Kasumi-1 (cell line): ENCODE results near the gene GATA3.

Experiments used
- DNase-seq, 2 experiments: peaks; one replicate each; lab custom pipeline; 2025; lab: John Stamatoyannopoulos, UW

Gene GATA3

DNA sequence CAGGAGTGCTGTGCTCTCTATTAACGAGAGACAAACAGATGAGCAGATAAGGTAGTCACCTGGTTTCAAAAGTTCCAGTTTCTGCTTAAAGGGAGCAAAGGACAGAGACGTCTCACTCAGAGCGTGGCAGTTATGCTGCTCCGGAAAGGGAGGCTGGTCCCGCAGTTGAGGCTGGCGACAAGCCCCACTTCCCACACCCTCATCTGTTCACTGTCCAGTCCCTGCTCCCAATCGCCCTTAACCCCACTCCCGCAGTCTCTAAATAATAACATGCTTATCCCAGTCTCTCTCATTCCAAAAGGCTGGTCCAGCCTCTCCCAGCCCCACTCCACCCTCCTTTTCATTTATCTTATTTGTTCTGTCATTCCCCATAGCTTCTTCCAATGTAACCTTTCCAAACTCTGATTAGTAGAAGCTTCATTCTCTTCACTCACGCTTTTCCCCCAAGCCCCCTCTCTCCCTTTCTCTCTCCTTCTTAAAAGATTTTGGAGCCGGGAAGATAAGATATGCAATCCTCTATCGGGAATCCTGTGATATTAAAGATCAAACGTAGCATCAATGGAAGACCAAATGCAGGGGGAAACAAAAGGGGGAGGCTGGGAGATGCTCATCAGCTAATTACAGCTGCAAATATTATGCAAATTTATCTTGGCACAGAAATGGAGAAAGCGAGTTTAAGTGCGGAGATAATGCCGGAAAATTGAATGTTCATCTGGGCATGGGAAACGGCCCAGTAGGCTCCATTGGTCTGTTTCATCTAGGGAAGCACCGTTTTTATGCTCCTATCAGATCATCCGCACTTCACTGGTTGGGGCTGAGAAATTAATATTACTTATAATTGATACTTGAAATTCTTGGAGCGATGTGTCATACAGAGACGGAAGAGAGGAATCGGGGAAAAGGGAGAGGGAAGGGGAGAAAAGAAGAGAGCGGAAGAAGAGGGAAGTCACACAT is 16.3 kb upstream of the GATA3 start:
- DNase-seq: no peak

DNA sequence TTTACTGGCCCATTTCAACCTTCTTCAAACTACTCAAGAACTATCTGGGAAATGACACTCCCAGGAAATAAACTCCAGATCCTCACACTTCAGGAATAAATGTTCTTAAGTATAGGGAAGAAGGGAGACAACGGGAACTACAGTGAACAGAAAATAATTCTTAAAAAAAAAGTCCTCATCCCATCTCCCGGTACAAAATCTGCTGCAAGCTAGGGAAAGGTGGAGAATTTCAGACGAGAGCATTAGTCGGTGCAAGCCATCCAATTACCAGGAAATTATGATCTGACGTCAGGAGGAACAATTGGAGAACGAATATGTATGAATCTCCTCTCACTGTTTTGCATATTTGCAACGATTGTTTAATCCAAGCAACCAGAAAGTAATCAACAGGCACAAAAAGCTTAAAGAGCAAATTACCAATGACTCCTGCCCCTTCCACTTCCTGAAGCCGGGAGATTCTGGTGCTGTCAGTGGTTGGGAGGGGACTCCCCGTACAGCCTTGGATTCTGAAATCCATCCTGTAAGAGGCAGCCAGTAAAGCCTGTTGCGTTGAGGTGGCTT is 15.1 kb upstream of the GATA3 start:
- DNase-seq: no peak

DNA sequence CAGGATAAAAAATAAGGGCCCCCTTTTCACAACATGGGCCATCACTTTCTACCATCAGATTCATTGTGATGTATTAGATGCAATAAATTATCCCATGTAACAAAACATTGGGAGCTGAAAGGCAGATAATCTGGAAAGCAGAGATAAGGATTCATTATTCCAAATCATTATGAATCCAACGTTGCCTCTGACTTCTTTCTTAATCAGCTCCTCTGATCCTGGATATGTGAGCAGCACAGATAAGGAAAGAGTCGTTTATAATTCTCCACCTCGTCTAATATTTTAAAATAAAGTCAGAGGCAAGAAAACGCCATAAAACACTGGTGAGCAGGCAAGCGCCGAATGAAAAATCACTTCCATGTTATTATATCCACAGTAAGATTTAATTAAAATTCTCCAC is 13.8 kb upstream of the GATA3 start:
- DNase-seq: no peak

DNA sequence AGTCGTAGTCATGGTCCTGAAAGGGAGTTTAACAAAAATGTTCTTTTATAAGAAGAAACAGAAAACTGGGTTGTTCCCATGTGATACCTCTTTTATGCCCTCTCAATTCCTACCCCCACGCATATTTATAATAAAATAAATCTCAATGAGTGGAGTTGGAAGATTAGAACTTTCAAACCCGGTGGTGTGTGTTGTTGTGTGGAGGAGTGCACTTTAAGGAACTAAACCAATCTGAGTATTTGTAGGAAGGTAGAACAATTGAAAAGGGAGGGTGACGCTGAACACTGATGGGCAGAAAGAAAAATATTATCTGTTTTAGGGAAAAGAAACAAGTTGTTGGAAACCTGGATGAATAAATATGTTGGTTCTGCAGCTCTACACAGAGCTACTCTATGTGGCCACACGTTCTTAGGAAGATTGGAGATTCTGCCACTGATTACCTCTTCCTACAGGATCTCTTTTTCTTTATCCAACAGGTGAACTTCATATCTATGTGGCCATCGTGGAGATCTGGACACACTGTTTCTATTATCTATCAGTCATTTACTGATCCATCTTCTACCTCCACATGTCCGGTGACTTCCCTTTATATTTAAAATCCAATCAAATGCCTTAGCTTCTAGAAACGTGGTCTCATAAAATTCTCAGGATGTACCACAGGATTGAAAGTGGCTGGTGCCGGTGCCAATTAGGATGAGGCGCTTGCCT is 13.1 kb upstream of the GATA3 start:
- DNase-seq: no peak

DNA sequence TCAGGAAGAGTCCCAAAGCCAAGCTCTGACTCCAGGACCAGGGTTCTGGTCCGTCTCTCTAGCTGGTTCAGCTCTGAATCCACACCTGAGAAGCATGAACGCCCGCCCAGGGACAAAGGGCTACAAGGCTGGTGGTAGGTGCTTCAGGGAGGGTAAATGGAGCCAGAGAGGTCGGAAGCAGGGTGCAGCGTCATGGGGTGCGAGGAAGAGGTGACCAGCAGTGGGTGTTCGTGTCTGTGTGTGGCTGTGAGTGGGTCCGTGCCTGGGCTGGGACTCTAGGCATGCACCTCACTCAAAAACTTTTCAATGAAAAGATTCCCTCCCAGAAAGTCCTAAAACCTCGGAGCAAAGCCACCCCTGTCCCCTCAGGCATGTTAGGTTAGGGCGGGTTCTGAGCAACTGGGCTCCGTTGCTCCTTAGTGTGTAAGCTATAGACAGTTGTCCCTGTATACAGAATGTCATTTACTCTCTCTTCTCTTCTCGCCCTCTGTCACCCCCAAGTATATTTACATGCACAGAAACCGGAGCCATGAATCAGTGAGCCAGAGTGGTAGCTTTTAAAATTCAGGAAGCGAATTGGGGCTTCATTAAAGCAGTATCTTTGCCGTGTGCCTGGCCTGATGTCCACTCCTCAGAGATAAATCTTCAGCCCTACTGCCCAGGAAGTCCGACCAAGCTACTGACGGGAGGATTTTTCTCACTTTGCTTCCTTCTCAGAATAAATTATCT is 12.3 kb upstream of the GATA3 start:
- no peak for DNase-seq

DNA sequence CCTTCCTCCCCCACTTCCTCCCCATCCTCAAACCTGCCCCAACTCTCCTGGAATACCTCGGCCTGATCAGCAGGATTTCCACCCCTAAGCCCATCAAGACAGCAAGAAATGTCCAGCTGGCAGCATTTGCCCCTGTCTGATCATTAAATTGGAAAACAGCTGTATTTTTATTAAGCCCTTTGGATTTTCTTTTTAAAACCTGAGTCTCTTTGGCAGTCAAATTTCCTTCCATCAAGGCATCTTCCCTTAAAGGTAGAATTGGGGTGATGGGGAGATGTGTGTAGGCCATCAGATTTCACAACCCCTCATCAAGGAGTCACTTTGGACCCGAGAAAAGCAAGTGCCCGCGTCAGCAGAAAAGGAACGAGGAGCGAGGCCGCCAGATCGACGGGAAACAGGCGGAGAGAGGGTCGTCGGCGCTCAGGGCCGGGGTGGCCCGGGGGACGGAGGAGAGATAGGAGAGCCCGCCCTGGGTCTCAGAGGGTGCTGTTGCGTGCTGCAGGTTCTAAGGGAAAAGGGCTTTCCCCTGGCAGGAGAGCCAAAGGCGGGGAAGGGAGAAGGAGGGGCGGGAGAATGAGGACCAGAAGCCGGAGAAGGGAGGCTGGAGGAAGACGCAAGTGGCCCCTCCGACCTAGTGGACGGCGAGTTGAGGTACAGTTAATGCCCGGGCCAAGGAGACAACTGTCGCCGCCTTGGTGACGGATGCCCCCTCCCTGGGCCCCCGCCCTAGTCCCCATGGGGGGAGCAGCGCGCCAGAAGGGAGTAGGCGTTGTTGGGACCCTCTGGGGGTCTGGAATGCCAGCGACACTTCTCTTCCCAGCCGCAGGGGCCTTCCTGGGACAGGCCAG is 11.5 kb upstream of the GATA3 start:
- no peak for DNase-seq

DNA sequence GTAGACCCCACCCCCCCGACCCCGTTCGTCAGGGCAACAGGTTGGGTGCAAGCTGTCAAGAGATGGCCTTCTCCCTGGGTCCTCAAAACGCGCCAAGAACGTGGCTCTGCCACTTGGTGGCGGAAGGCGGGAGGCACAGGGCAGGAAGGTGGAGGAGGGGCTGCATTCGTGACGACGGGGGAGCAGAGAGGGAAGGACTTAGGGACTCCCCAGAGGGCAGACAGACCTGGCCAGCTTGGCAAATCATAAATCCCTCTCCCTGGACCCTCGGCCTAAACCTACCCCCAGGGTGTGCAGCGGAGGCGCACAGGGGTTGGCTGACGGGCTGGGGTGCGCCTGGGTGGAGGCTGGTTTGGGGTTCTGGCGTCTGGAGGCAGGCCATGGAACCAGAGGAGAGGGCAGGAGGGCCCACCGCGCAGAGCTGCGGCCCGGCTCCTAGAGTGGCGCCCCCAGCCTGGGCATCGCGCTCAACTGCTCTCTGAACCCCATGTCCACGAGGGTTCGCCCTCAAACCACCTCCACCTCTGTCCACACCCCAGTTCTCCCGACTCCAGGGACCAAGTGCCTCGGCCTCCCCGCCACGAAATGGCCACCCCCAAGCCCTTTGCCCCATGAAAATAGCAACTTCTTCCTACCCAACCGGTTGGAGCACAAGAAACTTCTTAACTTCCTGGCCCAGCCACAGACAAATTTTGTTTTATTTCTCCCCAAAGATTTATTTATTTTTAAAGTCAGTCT is 10.8 kb upstream of the GATA3 start:
- DNase-seq: no peak

DNA sequence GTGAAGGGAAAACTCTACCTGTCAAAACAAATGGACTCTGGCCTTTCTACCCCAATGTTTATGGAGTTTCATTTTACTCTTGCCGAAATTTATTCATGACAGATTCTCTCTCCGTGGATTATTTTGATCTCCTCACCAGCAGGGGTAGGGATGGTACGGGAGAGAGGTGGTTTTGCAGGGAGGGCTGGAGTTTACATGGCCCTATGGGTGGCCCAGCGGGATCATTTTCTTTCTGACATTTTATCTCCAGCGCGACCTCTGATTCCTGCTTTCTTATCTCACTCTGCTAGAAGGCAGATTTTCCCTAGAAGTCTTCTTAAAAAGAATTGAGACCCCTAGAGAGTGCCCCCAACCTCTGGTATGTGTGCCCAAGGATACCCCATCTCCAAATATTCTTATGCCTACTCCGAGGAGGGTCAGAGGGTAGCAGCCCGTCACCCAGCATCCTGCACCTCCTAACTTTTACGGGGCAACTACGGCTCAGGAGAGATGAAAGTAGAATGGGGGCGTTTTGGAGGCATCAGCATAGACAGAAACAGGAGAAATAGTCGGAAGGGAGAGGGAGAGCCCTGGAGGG is 10.1 kb upstream of the GATA3 start:
- no peak for DNase-seq

DNA sequence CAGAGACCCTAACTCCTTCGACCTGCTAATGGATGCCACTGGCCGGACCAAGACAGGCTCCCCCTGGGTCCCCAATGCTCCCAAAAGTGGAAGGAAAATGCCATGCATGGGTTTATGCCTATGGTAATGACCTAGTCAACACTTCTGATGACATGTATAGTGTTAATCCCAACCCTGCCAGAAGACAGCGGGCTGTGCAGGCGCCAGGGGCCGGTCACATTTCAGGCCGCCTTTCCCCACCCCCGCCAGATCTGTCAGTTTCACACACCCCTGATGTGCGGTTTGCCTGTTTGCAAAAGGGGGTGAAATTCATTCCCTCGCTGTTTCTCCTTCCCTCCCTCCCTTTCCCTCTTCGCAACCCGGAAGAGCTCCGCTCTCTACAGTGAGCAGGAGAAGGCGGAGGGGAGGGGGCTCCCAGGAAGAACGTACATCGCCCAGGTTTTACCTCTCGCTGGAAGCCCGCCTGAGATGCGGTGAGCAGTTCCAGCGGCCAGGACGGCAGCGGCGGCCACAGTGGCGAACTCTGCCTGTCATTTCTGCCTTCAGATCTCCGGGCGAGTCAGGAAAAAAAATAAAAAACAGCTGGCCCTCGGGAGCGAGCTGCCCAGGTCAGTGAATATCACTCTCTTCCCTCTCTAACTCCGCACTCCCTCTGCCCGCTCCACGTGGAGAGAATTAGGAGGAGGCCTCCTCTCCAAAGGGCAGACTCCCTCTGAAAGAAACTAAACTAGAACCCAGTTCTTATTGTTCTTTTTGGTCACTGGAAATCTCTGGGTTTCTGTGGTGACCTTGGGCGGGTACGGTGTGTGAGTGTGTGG is 9.4 kb upstream of the GATA3 start:
- no peak for DNase-seq

DNA sequence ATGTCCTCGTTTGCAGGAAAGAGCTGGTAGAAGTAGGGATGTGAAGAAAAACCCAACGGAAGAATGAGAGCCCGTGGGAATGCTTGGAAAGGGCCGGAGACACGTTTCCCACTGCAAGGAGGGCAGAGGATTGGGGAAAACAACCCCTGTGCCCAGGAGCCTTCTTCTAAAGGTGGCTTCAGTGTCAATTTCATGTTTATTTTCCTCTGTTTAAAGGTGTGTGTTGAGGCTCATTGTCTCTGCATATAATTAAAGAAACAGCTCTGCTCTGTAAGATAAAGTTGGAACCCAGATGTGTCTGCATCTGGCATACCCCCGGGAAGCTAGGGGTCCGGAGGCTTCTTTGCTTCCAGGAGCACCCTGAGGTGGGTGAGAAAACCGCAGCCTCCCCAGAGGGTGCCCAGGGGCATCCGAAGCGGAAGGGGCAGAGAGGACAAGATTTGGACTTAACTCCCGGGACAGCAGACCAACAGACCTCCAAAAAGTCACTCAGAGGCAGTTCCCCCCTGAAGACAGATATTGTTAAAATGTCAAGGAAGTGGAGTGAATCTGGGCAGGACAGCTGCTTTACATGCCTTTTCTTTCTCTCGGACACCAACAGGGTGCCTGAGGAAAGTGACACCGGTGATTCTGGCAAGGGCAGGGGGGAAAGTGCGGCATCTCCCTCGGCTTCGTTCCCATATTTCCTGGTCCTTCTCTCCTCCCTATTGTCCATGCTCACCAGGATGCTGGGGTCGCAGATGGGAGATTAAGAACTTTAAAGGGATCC is 8.6 kb upstream of the GATA3 start:
- DNase-seq: no peak

DNA sequence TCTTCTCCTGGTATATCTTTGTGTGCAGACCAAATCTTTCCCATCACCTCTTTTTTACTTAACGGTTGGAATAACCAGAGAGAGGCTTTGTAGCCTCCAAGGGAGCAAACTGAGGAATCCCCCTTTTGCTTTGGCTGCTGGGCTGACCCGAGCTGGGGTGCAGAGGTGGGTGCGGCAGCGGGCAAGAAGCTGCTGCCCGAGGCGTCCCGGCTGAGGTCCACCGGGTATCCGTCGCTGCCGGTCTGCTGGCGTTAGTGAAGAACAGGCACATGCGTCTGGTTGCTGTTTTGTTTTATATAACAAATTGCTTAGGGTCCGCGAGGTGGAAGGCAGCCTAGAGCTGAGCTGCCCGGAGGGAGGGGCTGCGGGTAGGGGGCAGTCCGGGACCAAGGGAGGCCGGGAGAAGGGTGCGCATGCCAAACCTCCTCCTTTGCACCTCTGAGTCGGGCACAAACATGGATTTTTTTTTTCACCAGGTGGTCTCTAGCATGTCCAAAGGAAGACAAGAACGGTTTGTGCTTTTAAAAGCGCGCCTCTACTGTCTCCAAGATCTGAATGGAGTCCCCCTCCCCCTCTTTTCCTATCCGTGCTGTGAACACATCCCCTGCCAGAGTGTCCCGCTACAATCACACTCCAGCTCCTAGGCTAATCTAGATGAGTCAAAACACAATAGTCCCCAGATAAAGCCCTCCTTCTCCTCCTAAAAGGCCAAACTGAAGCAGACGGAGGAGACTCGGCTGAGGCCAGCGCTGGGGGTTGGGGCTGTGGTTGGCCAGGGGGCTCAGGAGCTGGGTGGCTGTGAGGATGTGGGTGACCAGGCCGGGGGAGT is 6.8 kb upstream of the GATA3 start:
- DNase-seq: no peak

DNA sequence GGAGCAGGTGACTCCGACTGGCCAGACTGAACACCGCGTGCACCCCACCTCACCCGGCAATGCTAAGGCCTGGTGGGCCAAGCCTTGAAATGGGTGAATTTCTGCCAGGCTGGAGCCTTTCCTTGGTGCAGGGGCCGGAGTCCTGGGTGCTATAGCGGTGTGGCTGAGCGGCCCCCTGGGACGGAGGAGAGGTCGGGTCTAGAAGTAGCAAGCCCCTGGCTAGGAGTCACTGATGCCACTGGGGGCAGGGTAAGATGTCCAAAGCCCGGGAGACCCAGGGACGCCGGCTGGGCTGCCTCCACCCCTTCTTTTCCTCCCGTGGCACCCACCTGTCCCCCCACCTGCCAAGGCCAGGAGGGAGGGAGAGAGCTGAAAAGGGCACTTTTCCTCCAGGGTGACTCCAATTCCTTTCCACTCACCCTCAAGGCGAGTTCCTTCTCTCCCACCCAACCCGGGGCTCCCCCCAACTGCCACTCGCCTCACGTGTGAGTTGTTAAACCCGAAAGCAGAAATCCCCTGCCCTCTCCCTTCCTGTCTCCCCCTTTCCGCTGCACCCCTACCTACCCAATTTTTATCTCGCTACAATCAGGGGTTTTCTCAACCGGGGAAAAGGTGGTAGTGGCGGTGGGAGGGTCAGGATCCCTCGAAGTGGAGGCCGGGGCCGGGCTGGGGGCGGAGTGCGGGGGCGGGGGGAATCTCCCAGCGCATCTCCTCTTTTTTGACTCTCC is 6.0 kb upstream of the GATA3 start:
- no peak for DNase-seq

DNA sequence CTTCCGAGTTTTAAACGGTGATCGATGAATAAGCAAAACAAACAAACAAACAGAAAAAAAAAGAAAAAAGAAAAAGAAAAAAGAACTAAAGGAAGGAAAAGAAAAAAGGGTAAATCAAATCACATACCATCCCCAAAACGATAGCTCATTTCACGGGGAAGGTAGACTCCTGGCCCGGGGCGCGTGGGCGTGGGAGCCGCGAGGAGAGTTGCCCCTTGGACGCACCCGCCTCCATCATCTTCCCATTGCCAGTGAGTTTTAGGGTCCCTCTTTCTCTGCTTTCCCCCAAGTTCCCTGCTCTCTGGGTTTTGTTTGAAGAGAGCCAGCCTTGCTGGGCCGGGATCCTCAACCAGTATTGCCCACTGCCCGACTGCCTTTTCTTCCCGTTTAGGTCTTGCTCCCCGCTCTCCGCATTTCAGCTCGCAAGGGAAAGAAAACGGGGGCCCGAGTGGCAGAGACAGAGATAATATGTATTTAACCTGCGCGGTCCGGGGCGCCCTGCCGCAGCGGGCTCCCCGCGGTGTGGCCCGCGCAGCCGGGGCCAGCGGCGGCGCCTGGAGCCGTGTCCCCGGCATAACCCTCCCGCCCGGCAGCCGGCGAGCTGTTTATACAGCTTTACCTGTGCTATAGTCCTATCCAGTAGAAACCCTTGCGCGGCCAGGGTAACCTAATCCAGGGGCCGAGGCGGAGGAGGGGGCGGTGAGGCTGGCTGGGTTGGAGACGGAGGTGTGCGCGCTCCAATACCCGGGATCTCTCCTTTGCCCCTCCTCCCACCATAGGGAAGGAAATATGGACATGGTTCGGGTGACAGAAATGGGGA is 5.2 kb upstream of the GATA3 start:
- DNase-seq: no peak

DNA sequence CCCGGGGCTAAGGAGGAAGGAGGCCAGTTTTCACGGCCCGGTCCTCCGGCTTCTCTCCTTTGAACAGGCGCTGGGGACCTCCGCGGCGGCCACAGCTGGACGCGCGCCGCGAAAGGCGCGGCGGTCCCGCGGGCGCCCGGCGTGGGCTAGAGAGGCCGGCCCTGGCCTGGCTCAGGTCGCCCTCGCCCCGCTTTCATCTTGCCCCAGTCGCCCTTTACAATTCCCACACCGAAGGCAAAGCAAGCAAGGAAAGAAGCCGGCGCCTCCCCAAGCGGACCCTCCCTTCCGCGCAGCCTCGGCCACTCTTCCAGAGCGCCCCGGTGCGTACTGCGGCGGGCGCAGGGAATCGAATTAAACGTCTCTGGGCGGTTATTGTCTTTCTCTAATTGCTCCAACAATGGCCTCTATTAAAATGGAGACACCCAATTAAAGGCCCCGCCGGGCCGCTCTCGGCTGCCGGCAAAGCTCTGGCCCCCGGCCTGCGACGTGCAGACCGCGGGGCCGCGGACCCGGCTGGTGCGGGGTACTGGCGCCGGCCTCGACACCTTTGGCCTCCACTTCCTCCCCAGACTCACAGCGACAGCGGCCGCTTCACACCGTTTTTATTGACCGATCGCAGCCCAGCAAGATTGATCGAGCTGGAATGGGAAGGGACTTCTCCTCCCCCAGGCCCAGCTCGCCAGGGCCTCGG is 4.5 kb upstream of the GATA3 start:
- DNase-seq: no peak

DNA sequence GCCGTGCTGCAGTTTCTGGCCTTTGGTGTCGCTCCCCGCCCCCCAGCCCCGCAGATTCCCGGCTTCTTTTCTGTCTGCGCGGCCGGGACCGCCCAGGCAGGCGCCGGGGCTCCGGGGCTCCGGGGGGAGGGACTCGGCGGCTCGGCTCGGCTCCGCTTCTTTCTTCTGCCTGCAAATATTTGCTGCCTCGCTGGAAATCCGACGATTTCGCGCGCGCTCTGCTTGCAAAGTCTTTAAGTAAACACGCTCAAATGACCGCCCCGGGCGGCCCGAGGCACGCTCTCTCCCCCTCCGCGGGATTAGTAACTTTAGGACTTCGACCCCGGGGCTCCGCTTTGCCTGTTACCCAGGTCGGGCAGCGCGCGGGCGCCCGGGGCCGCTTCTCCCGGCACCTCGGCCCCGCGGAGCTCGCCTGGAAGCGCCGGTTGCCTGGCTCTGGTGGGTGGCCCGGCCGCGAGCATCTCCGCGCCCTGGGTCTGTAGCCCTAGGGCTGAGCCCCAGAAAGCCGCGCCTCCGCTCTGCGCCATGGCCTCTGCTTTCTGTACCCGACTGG is 3.9 kb upstream of the GATA3 start:
- DNase-seq: no peak
